GM13976 (cell line): Measurements from ENCODE around the gene HERPUD2.

Experiments used
- DNase-seq: peaks from one replicate; pipeline ENCODE4 v3.0.0; 2012; ENCODE audit warnings: low spot score
- CTCF ChIP-seq: IDR thresholded peaks from 2 replicates; pipeline ENCODE4 v1.5.1; 2012; ENCODE audit warnings: borderline replicate concordance, mild to moderate bottlenecking; ENCODE audit not compliant: insufficient read depth; ENCODE audit errors: extremely low read depth, missing control alignments, control extremely low read depth
- in situ Hi-C: fragments of 300-500 bp; cut with MboI; formaldehyde crosslinking; loops from one replicate; pipeline ENCODE4 v1.12.0; 2022; ENCODE audit warnings: low sequenced_read_pairs, mixed read lengths, inconsistent platforms; ENCODE audit not compliant: unreplicated experiment

Gene HERPUD2

GRCh38 chr7:35647171-35647574 is 47.8 kb downstream of the HERPUD2 start:
- no peak for DNase-seq
- in situ Hi-C loops = no loop called here
- TF ChIP-seq CTCF = no peak

- DNase-seq = no peak
- in situ Hi-C loops = no loop called here
- TF ChIP-seq CTCF = no peak
These were observed 48.5 kb downstream of the HERPUD2 start for GRCh38 chr7:35646289-35647023.

- no peak for DNase-seq
- TF ChIP-seq CTCF = no peak
- in situ Hi-C loops = no loop called here
These were observed 49.2 kb downstream of the HERPUD2 start for GRCh38 chr7:35645691-35646090.

GRCh38 chr7:35630024-35630972 is 64.6 kb downstream of the HERPUD2 start:
- TF ChIP-seq CTCF = no peak
- in situ Hi-C loops = no loop called here
- DNase-seq = no peak

GRCh38 chr7:35624299-35625186 is 70.4 kb downstream of the HERPUD2 start:
- peak; percentile 71 for DNase-seq
- in situ Hi-C loops = no loop called here
- peak; percentile 76 for TF ChIP-seq CTCF

- no peak for DNase-seq
- TF ChIP-seq CTCF = no peak
- in situ Hi-C loops = no loop called here
These were observed 71.6 kb downstream of the HERPUD2 start for GRCh38 chr7:35623381-35623780.
